Sigmoid colon (tissue), 4 donors: ENCODE results near the gene LPCAT4.

Source experiments
- CTCF ChIP-seq, 4 experiments: fragments of 450-650 bp in 3 of 4; fragments of 200-600 bp in 1 of 4; IDR thresholded peaks; one replicate each; pipeline ENCODE4 v1.5.1; 2016 to 2019; ENCODE audit warnings: antibody characterized with exemption in 4 of 4, mild to moderate bottlenecking in 3 of 4, moderate library complexity in 2 of 4
- EP300 ChIP-seq, 4 donors: sonication (generic); formaldehyde crosslinking; IDR thresholded peaks; one replicate each; pipeline ENCODE4 v1.6.1; 2017; ENCODE audit warnings: antibody characterized with exemption in 4 of 4
- POLR2A ChIP-seq, 2 donors: fragments of 450-650 bp; IDR thresholded peaks; one replicate each; pipeline ENCODE4 v1.6.1; 2016; ENCODE audit warnings: antibody characterized with exemption in 2 of 2, mild to moderate bottlenecking in 2 of 2, moderate library complexity in 2 of 2

GRCh38 chr15:34325368-34325767 lies 41.6 kb downstream of the LPCAT4 start:
- TF ChIP-seq CTCF (IDR thresholded peaks at IDR 0.05), result no peak
- TF ChIP-seq POLR2A (IDR thresholded peaks at IDR 0.05), result no peak
- no peak for TF ChIP-seq EP300 (IDR thresholded peaks at IDR 0.05)
